ENCODE measurements around the gene DDX20.

DNA sequence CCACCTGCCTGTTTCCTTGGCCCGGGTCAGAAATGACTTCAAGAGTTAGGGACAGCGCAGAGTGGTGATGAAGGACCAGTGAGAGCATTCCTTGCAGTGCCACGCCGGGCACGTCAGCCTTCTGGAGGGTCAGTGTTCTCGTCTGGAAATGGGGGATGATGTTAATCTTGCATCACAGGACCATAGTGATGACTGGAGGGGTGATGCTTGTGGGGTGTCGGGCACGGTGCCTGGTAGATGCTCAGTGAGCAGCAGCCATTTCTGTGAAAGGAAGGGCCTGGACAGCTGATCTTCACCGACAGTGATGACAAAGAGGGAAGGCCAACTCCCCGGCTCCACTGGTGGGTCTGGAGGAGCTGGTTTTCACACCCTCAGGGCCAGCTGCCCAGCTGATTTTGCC is 56.2 kb downstream of the DDX20 start:
- TF ChIP-seq, protein P1, sequence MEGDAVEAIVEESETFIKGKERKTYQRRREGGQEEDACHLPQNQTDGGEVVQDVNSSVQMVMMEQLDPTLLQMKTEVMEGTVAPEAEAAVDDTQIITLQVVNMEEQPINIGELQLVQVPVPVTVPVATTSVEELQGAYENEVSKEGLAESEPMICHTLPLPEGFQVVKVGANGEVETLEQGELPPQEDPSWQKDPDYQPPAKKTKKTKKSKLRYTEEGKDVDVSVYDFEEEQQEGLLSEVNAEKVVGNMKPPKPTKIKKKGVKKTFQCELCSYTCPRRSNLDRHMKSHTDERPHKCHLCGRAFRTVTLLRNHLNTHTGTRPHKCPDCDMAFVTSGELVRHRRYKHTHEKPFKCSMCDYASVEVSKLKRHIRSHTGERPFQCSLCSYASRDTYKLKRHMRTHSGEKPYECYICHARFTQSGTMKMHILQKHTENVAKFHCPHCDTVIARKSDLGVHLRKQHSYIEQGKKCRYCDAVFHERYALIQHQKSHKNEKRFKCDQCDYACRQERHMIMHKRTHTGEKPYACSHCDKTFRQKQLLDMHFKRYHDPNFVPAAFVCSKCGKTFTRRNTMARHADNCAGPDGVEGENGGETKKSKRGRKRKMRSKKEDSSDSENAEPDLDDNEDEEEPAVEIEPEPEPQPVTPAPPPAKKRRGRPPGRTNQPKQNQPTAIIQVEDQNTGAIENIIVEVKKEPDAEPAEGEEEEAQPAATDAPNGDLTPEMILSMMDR (IDR thresholded peaks at IDR 0.05), result no peak
- no peak for TF ChIP-seq POLR2A (IDR thresholded peaks at IDR 0.05)
